Measurements from ENCODE around the gene REEP5. TPM values are rescaled to one million over a fixed set of nuclear protein-coding genes. Genes with fewer than 3 reads are reported as not detected.
"Not testable (repeated sequence)": the region's sequence is repeated elsewhere in the genome, so short reads cannot be mapped to it uniquely, and the experiment has no call there.

The REEP5 gene
- total RNA-seq, 1 experiment from 2014 or later = 85.2 TPM

GRCh38 chr5:112908854-112909253, 13.2 kb downstream of the REEP5 start:
- DNase-seq = no peak
- TF ChIP-seq EZH2 (IDR thresholded peaks at IDR 0.05; ENCODE audit: low read length, unreplicated experiment) (no peak), EZH2phosphoT487 (IDR thresholded peaks at IDR 0.05; ENCODE audit: borderline replicate concordance, low read length) (no peak), CTCF (conservative IDR thresholded peaks at IDR 0.05; ENCODE audit: low read depth, low read length) (no peak)
- Histone ChIP-seq H3K9ac (ENCODE audit: low read length) (no peak overlapping the region), H3F3A (ENCODE audit: low read length, unreplicated experiment) (no peaks in the 10 kb centered on the region), H3K9me2 (replicated peaks; ENCODE audit: low read length) (no peaks in the 10 kb centered on the region), H3K79me2 (ENCODE audit: low read length) (peaks cover 15% of the 10 kb centered on the region), H3K36me3 (ENCODE audit: low read depth, low read length) (peaks cover 11% of the 10 kb centered on the region), H3K4me3 (ENCODE audit: low read length) (no peak overlapping the region), H2AFZ (ENCODE audit: low read length) (no peak overlapping the region), H3K4me2 (ENCODE audit: low read length) (no peak overlapping the region), H3K9me3 (ENCODE audit: low read length) (no peaks in the 10 kb centered on the region), H4K20me1 (ENCODE audit: low read length) (no peaks in the 10 kb centered on the region), H3K27me3 (ENCODE audit: low read length) (no peaks in the 10 kb centered on the region), H3K4me1 (ENCODE audit: insufficient read depth, low read length) (no peaks in the 10 kb centered on the region), H3K27ac (ENCODE audit: low read length) (no peak overlapping the region)
- intact Hi-C loops (cut with micrococcal nuclease) = no loop called here
- no peak for ATAC-seq
- no TSS peak for BruUV-seq (replicated peaks)
- ChIA-PET POLR2A (ENCODE audit: unreplicated experiment) (no interaction called here), CTCF (interaction anchor here (0.7 kb wide), 1 partner anchor 13 kb away, joined by 6 read pairs; no protein-coding TSS in a partner anchor)

- H4K20me1 ChIP-seq (ENCODE audit: low read length) = no peaks in the 10 kb centered on the region
- H3K4me1 ChIP-seq (ENCODE audit: insufficient read depth, low read length) = no peaks in the 10 kb centered on the region
- TF ChIP-seq CTCF (conservative IDR thresholded peaks at IDR 0.05; ENCODE audit: low read depth, low read length) = no peak
- TF ChIP-seq EZH2phosphoT487 (IDR thresholded peaks at IDR 0.05; ENCODE audit: borderline replicate concordance, low read length) = no peak
- no peak for TF ChIP-seq EZH2 (IDR thresholded peaks at IDR 0.05; ENCODE audit: low read length, unreplicated experiment)
- no peaks in the 10 kb centered on the region for H3K9me2 ChIP-seq (replicated peaks; ENCODE audit: low read length)
- 0 out of 2 replicates have a peak, but pooled peaks cover 7% of the 10 kb centered on the region for H3K79me2 ChIP-seq (ENCODE audit: low read length)
- POLR2A ChIA-PET (ENCODE audit: unreplicated experiment) = no interaction called here
- no peak for DNase-seq
- H3K27me3 ChIP-seq (ENCODE audit: low read length) = no peaks in the 10 kb centered on the region
- no peak overlapping the region for H3K27ac ChIP-seq (ENCODE audit: low read length)
- H2AFZ ChIP-seq (ENCODE audit: low read length) = no peak overlapping the region
- CTCF ChIA-PET = no interaction called here
- H3K4me3 ChIP-seq (ENCODE audit: low read length) = no peak overlapping the region
- intact Hi-C loops (cut with micrococcal nuclease) = no loop called here
- H3K4me2 ChIP-seq (ENCODE audit: low read length) = no peak overlapping the region
- H3K9me3 ChIP-seq (ENCODE audit: low read length) = no peaks in the 10 kb centered on the region
- H3F3A ChIP-seq (ENCODE audit: low read length, unreplicated experiment) = no peaks in the 10 kb centered on the region
- BruUV-seq (replicated peaks) = no TSS peak
- H3K9ac ChIP-seq (ENCODE audit: low read length) = no peak overlapping the region
- no peak for ATAC-seq
- H3K36me3 ChIP-seq (ENCODE audit: low read depth, low read length) = peaks cover 11% of the 10 kb centered on the region
Observed at GRCh38 chr5:112907166-112907631, 14.8 kb downstream of the REEP5 start.

GRCh38 chr5:112906637-112907036, 15.4 kb downstream of the REEP5 start:
- no peaks in the 10 kb centered on the region for H3K9me3 ChIP-seq (ENCODE audit: low read length)
- DNase-seq (no peak), ATAC-seq (no peak)
- H3K36me3 ChIP-seq (ENCODE audit: low read depth, low read length) = peaks cover 11% of the 10 kb centered on the region
- H3K4me3 ChIP-seq (ENCODE audit: low read length) = no peak overlapping the region
- no peak overlapping the region for H3K4me2 ChIP-seq (ENCODE audit: low read length)
- no peaks in the 10 kb centered on the region for H3F3A ChIP-seq (ENCODE audit: low read length, unreplicated experiment)
- intact Hi-C loops (cut with micrococcal nuclease) = no loop called here
- BruUV-seq (replicated peaks) = no TSS peak
- 0 out of 2 replicates have a peak, but pooled peaks cover 7% of the 10 kb centered on the region for H3K79me2 ChIP-seq (ENCODE audit: low read length)
- TF ChIP-seq EZH2 (IDR thresholded peaks at IDR 0.05; ENCODE audit: low read length, unreplicated experiment) = no peak
- no peak for TF ChIP-seq EZH2phosphoT487 (IDR thresholded peaks at IDR 0.05; ENCODE audit: borderline replicate concordance, low read length)
- no peak for TF ChIP-seq CTCF (conservative IDR thresholded peaks at IDR 0.05; ENCODE audit: low read depth, low read length)
- H3K4me1 ChIP-seq (ENCODE audit: insufficient read depth, low read length) = no peaks in the 10 kb centered on the region
- ChIA-PET POLR2A (ENCODE audit: unreplicated experiment) (no interaction called here), CTCF (no interaction called here)
- no peak overlapping the region for H3K9ac ChIP-seq (ENCODE audit: low read length)
- no peaks in the 10 kb centered on the region for H3K27me3 ChIP-seq (ENCODE audit: low read length)
- H2AFZ ChIP-seq (ENCODE audit: low read length) = no peak overlapping the region
- H4K20me1 ChIP-seq (ENCODE audit: low read length) = no peaks in the 10 kb centered on the region
- no peaks in the 10 kb centered on the region for H3K9me2 ChIP-seq (replicated peaks; ENCODE audit: low read length)
- no peak overlapping the region for H3K27ac ChIP-seq (ENCODE audit: low read length)

- H4K20me1 ChIP-seq (ENCODE audit: low read length); H3K27ac ChIP-seq (ENCODE audit: low read length); POLR2A ChIA-PET (ENCODE audit: unreplicated experiment); H3K4me1 ChIP-seq (ENCODE audit: insufficient read depth, low read length); H3K9me2 ChIP-seq (replicated peaks; ENCODE audit: low read length); CTCF ChIA-PET; H3K27me3 ChIP-seq (ENCODE audit: low read length); DNase-seq; H3F3A ChIP-seq (ENCODE audit: low read length, unreplicated experiment); H3K9ac ChIP-seq (ENCODE audit: low read length); H3K4me3 ChIP-seq (ENCODE audit: low read length); BruUV-seq (replicated peaks); H2AFZ ChIP-seq (ENCODE audit: low read length); H3K9me3 ChIP-seq (ENCODE audit: low read length); intact Hi-C loops (cut with micrococcal nuclease); ATAC-seq; H3K4me2 ChIP-seq (ENCODE audit: low read length); H3K79me2 ChIP-seq (ENCODE audit: low read length): not testable (repeated sequence)
- peaks cover 11% of the 10 kb centered on the region for H3K36me3 ChIP-seq (ENCODE audit: low read depth, low read length)
Observed at GRCh38 chr5:112904996-112905395, 17.0 kb downstream of the REEP5 start.
